GM19023 (cell line): ENCODE measurements around the gene AGPAT2.

ENCODE experiments used
- ATAC-seq: cut with Tn5 transposase; IDR thresholded peaks from one replicate; pipeline ENCODE4 v1.9.1; 2021; ENCODE audit warnings: mild to moderate bottlenecking, moderate library complexity; ENCODE audit not compliant: unreplicated experiment

Gene AGPAT2

GRCh38 chr9:136690104-136690805, 3.0 kb upstream of the AGPAT2 start:
- ATAC-seq: no peak

- ATAC-seq: no peak
Observed at GRCh38 chr9:136689108-136689460, 1.8 kb upstream of the AGPAT2 start.

DNA sequence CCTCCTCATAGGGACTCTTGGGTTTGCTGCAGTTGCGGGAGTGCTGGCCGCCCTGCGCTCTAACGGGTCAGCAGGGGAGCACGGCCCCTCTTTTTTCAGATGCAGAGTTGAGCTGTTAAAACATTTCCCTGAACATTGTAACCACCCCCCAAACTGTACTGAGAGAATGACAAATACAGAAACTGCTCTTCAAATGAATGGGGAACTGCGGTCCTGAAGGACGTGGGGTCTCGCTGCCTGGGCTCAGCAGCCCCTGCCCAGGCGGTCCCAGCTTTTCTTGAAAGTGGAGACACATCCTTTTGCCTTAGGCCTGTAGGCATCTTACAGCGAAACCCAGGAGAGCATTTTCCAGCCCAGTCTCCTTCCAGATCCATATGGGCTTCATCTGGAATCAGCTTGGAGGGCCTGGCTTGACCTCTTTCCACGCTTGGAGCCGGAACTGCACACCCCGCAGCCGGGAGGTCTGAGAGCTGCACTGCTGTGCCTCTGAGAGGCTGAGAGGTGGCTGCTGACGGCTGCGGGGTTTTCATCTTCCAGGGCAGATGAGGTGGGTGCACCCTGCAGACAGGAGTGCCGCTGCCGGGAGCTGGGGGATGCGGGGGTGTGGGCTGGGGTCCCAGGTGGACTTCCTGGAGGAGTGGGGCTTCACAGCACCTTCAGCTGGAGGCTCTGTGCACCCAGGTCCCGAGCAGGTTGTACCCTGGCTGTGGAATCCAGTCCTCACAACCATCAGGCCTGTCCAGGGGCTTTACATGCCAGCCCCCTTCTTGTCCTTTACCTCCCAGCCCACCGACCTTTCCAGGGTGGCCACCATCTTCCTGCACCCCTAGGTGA, 1.2 kb upstream of the AGPAT2 start:
- no peak for ATAC-seq

DNA sequence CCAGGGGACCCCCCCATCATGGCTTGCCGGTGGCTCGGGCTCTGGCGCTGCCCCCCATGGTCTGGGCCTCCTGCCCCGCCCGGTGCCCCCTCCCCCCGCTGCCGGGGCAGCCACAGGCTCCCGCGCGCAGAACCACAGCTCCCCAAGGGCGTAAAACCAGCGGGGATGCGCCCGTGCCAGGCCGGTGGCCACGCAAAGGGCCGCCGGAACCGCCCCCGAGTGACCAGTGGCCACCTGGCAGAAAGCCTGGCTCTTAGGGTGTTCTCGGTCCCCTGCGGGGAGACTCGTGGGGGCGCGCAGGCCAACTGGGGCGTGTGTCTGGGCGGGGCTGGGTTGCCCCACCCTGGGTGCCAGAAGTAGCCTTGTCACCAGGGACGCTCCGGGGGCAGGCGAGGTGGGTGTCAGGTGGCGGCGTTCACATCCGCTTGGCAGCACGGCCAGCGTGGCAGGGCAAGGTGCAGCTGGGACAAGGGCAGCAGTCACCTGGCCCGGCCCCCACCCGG, 515 bp upstream of the AGPAT2 start:
- no peak for ATAC-seq

- ATAC-seq: no peak
Observed at GRCh38 chr9:136686534-136686793, 793 bp downstream of the AGPAT2 start.

DNA sequence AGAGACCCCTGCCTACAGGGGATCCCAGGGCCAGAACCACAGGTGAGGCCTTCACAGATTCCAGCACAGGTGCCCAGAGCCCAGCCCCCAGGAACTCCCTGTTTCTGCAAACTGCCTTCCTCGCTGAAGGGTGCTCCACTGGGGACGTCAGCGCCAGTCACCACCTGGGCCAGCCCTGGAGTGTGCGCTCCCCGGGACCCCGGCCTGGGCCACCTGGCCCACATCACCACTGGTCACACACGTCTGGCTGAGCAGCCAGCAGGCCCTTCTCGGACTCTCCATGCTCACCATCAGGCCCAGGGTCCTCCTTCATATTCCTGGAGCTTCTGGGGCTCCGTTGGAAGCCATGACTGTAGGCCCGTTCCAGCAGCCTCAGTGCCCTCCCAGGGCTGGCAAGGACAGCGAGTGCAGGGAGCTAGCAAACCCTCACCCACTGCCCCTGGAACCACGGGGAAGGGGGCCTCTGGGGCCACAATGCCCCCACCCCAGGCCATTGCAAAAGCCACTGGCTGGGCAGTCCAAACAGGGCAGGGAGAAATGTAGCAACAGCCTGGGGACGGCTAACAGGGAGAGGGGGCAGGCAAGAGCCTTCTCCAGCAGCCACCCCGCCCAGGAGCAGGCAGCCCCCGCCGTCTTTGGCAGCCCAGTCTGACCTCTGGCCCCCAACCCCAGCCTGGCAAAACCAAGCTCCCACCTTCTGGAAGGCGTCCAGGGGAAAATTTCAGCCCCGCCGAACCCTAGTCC, 1.3 kb downstream of the AGPAT2 start:
- no peak for ATAC-seq

- ATAC-seq: no peak
Observed at GRCh38 chr9:136685216-136685615, 2.0 kb downstream of the AGPAT2 start.

DNA sequence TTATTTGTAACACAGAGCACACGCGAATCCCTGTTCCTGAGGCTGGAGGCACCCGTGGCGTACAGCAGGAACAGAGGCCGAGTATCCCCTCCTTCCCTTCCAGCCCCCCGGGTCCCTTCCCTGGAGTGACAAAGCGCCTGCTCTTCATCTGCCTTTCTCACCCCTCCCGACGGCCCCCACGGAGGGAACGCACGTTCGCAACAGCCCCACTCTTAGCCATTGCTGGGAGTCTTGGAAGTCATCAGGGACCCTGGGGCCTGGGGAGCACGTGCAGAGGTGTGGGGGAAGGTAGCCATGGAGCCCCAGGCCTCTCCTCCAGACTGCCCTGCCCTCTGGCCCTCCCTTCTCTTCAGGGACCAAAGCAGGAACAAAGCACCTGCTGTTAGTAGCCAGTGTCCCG, 2.5 kb downstream of the AGPAT2 start:
- ATAC-seq: no peak

DNA sequence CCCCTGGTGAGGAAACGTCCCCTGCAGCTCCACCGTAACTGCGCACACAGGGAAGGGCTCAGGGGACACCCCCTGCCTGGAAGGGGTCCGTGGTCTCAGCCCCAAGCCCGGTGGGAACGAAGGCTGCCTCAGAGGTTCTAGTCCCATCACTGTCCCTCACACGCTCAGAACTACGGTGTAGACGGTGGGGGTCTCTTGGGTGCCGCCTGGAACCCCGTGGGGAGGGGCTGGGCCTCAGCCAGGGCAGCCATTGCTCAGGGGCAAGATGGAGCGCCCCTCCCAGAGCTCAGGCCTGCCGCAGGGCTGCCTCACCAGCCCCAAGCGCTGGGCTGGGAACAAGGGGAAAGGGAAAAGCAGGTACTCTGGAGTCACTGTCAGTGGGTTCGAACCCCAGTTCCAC, 2.9 kb downstream of the AGPAT2 start:
- no peak for ATAC-seq

DNA sequence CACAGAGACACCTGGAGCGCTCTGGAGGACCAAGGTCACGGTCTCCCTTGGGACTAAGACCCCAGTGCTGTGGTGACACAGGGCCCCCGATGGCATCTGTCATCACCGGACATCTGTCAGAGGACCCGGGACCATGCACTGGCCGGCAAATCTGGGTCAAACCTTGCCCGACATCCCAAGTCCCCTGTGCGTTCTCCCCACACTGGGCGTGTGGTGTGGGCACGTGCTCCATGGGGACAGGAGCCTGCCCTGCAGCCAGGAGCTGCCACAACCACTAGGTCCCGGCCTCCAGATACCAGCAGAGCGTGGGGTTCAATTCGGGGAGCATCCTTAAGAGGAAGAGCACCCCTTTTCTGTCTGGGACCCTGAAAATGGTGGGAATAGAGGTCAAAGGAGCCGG, 3.5 kb downstream of the AGPAT2 start:
- no peak for ATAC-seq

- no peak for ATAC-seq
Observed at GRCh38 chr9:136683173-136683745, 4.0 kb downstream of the AGPAT2 start.

GRCh38 chr9:136682710-136683109, 4.5 kb downstream of the AGPAT2 start:
- ATAC-seq: no peak

GRCh38 chr9:136681945-136682699, 5.1 kb downstream of the AGPAT2 start:
- no peak for ATAC-seq

DNA sequence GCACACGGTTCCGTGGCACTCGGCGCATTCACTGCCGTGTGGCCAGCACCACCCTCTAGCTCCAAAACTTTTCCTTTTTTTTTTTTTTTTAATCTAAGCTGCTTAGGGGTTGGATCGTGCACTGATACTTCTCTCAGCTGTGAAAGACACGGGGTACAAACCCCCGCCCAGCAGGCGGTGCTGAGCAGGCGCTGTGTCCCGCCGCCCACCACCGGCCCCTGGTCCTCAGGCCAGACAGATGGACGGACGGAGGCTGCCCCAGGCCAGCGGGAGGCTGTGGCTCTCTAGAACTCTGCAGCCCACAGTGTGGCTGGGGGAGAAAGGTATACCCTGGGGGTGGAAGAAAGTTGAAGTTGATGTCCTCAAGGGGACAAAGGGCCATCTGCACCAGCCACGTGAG, 6.2 kb downstream of the AGPAT2 start:
- no peak for ATAC-seq

DNA sequence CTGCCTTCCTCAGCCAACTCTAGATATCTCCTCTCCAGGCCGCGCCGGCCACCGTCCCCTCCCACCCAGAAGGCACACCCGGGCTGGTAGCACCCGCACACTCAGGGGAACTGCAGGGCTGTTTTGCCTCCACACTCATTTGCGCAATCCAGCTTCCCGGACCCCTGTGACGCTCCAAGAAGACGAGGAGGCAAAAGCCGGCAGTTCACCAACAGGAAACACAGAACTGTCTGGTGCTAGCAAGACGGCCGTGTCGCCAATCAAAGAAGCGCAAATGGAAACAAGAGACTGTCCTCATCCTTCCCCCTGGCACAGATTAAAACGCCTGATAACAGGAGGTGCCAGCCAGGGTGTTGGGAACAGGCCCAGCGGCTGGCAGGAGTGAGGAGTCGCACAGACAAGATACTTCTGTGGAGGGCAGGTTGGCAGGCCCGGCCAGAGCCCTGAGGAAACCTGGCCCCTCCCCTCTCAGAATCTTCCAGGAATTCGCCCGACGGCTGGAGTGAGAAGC, 7.8 kb downstream of the AGPAT2 start:
- no peak for ATAC-seq

- no peak for ATAC-seq
Observed at GRCh38 chr9:136678624-136679023, 8.6 kb downstream of the AGPAT2 start.

DNA sequence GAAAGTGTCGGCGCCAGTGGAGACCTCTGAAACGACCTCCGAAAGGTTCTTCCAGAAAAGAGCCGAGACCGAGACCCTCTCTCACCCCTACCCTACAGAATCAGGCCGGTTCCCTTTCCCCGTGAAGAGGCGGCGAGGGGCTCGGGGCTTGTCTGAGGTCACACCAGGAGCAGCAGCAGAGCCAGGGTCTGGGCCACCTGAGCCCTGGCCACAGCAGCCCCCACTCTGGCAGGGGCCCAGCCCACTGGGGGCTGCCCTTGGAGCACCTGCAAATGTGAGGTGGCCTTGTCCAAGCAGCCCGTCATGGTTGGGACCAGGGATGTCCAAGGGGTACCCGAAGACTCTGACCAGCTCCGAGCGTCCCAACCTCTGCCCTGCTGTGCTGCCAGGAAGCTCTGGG, 9.2 kb downstream of the AGPAT2 start:
- no peak for ATAC-seq

GRCh38 chr9:136676920-136677686, 10.2 kb downstream of the AGPAT2 start:
- no peak for ATAC-seq

DNA sequence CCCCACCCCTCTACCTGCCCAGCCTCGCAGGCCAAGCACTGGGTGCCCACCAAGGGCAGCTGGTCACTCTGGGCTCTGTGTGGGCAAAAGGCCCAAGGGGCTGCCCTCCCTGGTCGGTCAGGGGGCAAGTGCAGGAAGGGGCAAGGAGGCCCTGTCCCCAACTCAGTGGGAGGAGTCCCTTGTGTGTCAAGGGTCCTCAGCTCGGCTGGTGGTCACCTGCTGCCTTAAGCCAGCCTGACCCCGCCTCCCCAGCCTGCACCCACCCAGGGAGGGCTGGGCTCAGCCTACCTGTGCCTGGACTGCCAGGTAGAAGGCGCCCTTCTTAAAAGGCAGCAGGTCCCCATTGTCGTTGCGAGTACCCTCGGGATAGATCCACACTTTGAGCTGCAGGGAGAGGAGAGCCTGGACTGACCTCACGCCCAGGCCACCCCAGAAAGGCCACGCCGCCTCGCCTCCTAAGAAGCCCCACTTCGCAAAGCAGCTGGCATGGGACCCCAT, 10.9 kb downstream of the AGPAT2 start:
- ATAC-seq: no peak
